ENCODE results near the gene ABCA4.

GRCh38 chr1:94084547-94084946 lies 36.4 kb downstream of the ABCA4 start:
- no peak for TF ChIP-seq EZH2phosphoT487 (IDR thresholded peaks at IDR 0.05; ENCODE audit: borderline replicate concordance)
- TF ChIP-seq CTCF (conservative IDR thresholded peaks at IDR 0.05; ENCODE audit: low read length): no peak

Measured in Loucy (cell line).